HepG2 (cell line): Measurements from ENCODE around the gene MED25. TPM values are rescaled to one million over a fixed set of nuclear protein-coding genes. Genes with fewer than 3 reads are reported as not detected.

Experiments
- ATAC-seq: fragments of 200-7000 bp; cut with Tn5 transposase; 3 replicates; pipeline ENCODE4 v1.9.1; 2020; ENCODE audit warnings: mild to moderate bottlenecking, moderate library complexity
- BruUV-seq: library from RNA; stranded (reverse); fragments of 400-500 nt; replicated peaks from 2 replicates; lab custom pipeline; 2021; lab: Mats Ljungman, UMichigan
- CTCF ChIA-PET: fragments of 300-600 bp; formaldehyde crosslinking; extraction: SDS; loops from one replicate; lab custom pipeline; 2021; ENCODE audit warnings: low total read pairs, inconsistent platforms, low intra/inter-chr PET ratio; lab: Yijun Ruan, JAX
- POLR2A ChIA-PET: fragments of 350-600 bp; sonication (Branson Sonifier 250); formaldehyde crosslinking; loops from one replicate; lab custom pipeline; 2020; ENCODE audit warnings: antibody characterized with exemption, inconsistent platforms; lab: Yijun Ruan, JAX
- DNase-seq: peaks from one replicate; pipeline ENCODE4 v3.0.0-alpha.2; 2015; ENCODE audit warnings: low spot score
- FAIRE-seq: peaks from 3 replicates; lab custom pipeline; 2011; peaks lifted over from hg19 to GRCh38; lab: Jason Lieb, UNC
- H2AFZ ChIP-seq: one replicate; pipeline ENCODE4 v1.6.1; 2011; ENCODE audit warnings: low read length, inconsistent platforms
- H3K27ac ChIP-seq: fragments of 300-600 bp; 3 replicates; pipeline ENCODE4 v1.8.0; 2011; ENCODE audit warnings: mixed run types, mild to moderate bottlenecking, mixed read lengths, low read length, inconsistent platforms; ENCODE audit not compliant: insufficient read depth; ENCODE audit errors: extremely low read length
- H3K27me3 ChIP-seq, 2 experiments: fragments of 200-600 bp in 1 of 2; 2 replicates in 1 of 2; 3 replicates in 1 of 2; pipeline versions ENCODE4 v1.6.0 to v1.8.0; 2011; ENCODE audit warnings: low read length in 2 of 2, mild to moderate bottlenecking in 2 of 2, moderate library complexity in 2 of 2, inconsistent platforms in 1 of 2; ENCODE audit not compliant: insufficient read depth in 2 of 2, control insufficient read depth in 1 of 2
- H3K36me3 ChIP-seq, 2 experiments: fragments of 200-600 bp in 1 of 2; replicated peaks in 1 of 2; 2 replicates in 1 of 2; 3 replicates in 1 of 2; pipeline versions ENCODE4 v1.5.1 to v1.8.0; 2011; ENCODE audit warnings: low read length in 2 of 2, inconsistent platforms in 1 of 2; ENCODE audit not compliant: insufficient read depth in 2 of 2, control insufficient read depth in 1 of 2
- H3K4me1 ChIP-seq: 2 replicates; pipeline ENCODE4 v1.5.1; 2012; ENCODE audit warnings: low read length, inconsistent platforms; ENCODE audit not compliant: insufficient read depth
- H3K4me2 ChIP-seq: 2 replicates; pipeline ENCODE4 v1.6.0; 2011; ENCODE audit warnings: low read depth, low read length, inconsistent platforms
- H3K4me3 ChIP-seq, 3 experiments: fragments of 200-600 bp in 1 of 3; sonication (generic), shearing (Covaris generic) in 1 of 3; replicated peaks in 1 of 3; 2 replicates each; pipeline ENCODE4 v1.5.1; 2011 to 2016; ENCODE audit warnings: low read length in 3 of 3, inconsistent platforms in 2 of 3, low read depth in 2 of 3, mild to moderate bottlenecking in 2 of 3, control low read depth in 1 of 3, mixed read lengths in 1 of 3; ENCODE audit not compliant: insufficient read depth in 1 of 3
- H3K79me2 ChIP-seq: one replicate; pipeline ENCODE4 v1.6.1; 2011; ENCODE audit warnings: low read length, inconsistent platforms; ENCODE audit not compliant: insufficient read depth
- H3K9ac ChIP-seq: 2 replicates; pipeline ENCODE4 v1.6.0; 2011; ENCODE audit warnings: mild to moderate bottlenecking, low read depth, low read length, inconsistent platforms; ENCODE audit not compliant: insufficient read depth
- H3K9me3 ChIP-seq: 2 replicates; pipeline ENCODE4 v1.5.1; 2012; ENCODE audit warnings: mild to moderate bottlenecking, low read length
- H4K20me1 ChIP-seq: 2 replicates; pipeline ENCODE4 v1.6.0; 2011; ENCODE audit warnings: inconsistent platforms, mild to moderate bottlenecking, low read length, moderate library complexity; ENCODE audit not compliant: insufficient read depth
- AGO2 ChIP-seq: fragments of 200-400 bp; formaldehyde crosslinking; optimal IDR thresholded peaks from 2 replicates; pipeline ENCODE3; 2017; ENCODE audit warnings: mild to moderate bottlenecking, low read depth, low read length, moderate library complexity
- CCDC6 ChIP-seq: sonication (generic); formaldehyde crosslinking; IDR thresholded peaks from 2 replicates; pipeline ENCODE4 v1.8.1; 2022; ENCODE audit warnings: mild to moderate bottlenecking, missing genetic modification reagents, moderate library complexity
- RXRB ChIP-seq: IDR thresholded peaks from 2 replicates; pipeline ENCODE4 v1.6.1; 2016; ENCODE audit warnings: borderline replicate concordance, missing genetic modification reagents, missing compliant biosample characterization
- ZBTB7A ChIP-seq: sonication (generic); formaldehyde crosslinking; IDR thresholded peaks from 2 replicates; pipeline ENCODE4 v1.8.0; 2022; ENCODE audit warnings: mild to moderate bottlenecking, missing genetic modification reagents
- ZNF468 ChIP-seq: sonication (generic); formaldehyde crosslinking; IDR thresholded peaks from 2 replicates; pipeline ENCODE4 v1.8.0; 2022; ENCODE audit warnings: mild to moderate bottlenecking, moderate library complexity, missing genetic modification reagents
- ZNF678 ChIP-seq: sonication (generic); formaldehyde crosslinking; IDR thresholded peaks from 2 replicates; pipeline ENCODE4 v1.4.0; 2020; ENCODE audit warnings: mild to moderate bottlenecking, missing genetic modification reagents
- WGBS: methylation state at CpG from one replicate; pipeline ENCODE4 v1.1.6; 2017; ENCODE audit warnings: low lambda C conversion rate; 5-methylcytosine and 5-hydroxymethylcytosine counted together
- in situ Hi-C: cut with HindIII; loops from 2 replicates; pipeline ENCODE4 v1.10.0; 2017; ENCODE audit warnings: low pct_unique_long_range_greater_than_20kb; ENCODE audit not compliant: extremely low pct_ligation_motif_present
- intact Hi-C: fragments of 100-400 bp; cut with micrococcal nuclease; formaldehyde crosslinking; loops from one replicate; pipeline ENCODE4 v1.10.0; 2022; ENCODE audit not compliant: unreplicated experiment
- polyA plus RNA-seq, 8 experiments: library from polyadenylated mRNA; depleted of rRNA in 3 of 8; stranded (reverse) in 7 of 8; unstranded in 1 of 8; fragments of >200 nt; fragmentation: Illumina TruSeq in 4 of 8; extraction: Trizol in 4 of 8; gene quantifications; 2 replicates each; pipeline versions ENCODE4 v1.2.1 to v1.2.3, GENCODE V29; 2011 to 2016; ENCODE audit warnings: low read depth in 4 of 8, missing spikeins in 1 of 8, mixed read lengths in 1 of 8; ENCODE audit not compliant: insufficient read depth in 1 of 8
- total RNA-seq, 5 experiments: library from RNA; depleted of rRNA; stranded (reverse); fragments of >200 nt; fragmentation: Illumina TruSeq; extraction: Trizol; gene quantifications; 2 replicates each; pipeline ENCODE4 v1.2.3, GENCODE V29; 2016; ENCODE audit warnings: low read depth in 1 of 5

MED25 gene
- total and polyA plus RNA-seq, 2 of the 13 experiments (the other 11 are each of a cell fraction or from before 2014, with no cell fraction given): 11.1 to 15.1 TPM

DNA sequence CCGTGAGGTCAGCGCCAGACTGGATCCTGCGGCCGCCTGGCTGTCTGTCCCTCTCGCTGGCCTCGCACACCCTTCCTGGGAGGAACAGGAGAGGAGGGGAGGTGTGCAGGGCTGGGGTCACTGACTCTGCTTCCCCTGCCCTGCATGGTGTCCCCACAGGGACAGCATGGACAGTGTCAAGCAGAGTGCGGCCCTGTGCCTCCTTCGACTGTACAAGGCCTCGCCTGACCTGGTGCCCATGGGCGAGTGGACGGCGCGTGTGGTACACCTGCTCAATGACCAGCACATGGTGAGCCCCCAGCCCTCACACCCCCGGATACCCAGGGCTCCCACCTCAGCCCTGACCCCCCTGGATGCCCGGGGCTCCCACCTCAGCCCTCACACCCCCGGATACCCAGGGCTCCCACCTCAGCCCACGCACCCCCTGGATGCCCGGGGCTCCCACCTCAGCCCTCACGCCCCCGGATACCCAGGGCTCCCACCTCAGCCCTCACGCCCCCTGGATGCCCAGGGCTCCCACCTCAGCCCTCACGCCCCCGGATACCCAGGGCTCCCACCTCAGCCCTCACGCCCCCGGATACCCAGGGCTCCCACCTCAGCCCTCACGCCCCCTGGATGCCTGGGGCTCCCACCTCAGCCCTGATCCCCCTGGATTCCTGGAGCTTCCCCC, 26.2 kb upstream of the MED25 start:
- BruUV-seq: no TSS peak
- no peaks in the 10 kb centered on the region for H3K79me2 ChIP-seq
- no peaks in the 10 kb centered on the region for H3K9me3 ChIP-seq
- peaks cover 21 to 52% of the 10 kb centered on the region in 2 experiments; a peak in 4 of 5 replicates for H3K36me3 ChIP-seq
- no peak overlapping the region for H3K27ac ChIP-seq
- intact Hi-C loops: no loop called here
- no peak for ATAC-seq
- no peak for TF ChIP-seq ZNF678 (CRISPR knock-in tag)
- TF ChIP-seq, all 625 proteins: peak for 0
- Histone ChIP-seq H3K4me1 (no peaks in the 10 kb centered on the region), H3K4me2 (no peak overlapping the region), H4K20me1 (no peaks in the 10 kb centered on the region), H2AFZ (no peak overlapping the region), H3K4me3 (no peak overlapping the region), H3K9ac (no peak overlapping the region), H3K27me3 (no peaks in the 10 kb centered on the region)
- WGBS: 95% methylated on average over 8 of the region's 26 CpGs
- in situ Hi-C loops: no loop called here
- CTCF ChIA-PET: no interaction called here
- FAIRE-seq (no peak), DNase-seq (no peak)
- POLR2A ChIA-PET: no interaction called here

DNA sequence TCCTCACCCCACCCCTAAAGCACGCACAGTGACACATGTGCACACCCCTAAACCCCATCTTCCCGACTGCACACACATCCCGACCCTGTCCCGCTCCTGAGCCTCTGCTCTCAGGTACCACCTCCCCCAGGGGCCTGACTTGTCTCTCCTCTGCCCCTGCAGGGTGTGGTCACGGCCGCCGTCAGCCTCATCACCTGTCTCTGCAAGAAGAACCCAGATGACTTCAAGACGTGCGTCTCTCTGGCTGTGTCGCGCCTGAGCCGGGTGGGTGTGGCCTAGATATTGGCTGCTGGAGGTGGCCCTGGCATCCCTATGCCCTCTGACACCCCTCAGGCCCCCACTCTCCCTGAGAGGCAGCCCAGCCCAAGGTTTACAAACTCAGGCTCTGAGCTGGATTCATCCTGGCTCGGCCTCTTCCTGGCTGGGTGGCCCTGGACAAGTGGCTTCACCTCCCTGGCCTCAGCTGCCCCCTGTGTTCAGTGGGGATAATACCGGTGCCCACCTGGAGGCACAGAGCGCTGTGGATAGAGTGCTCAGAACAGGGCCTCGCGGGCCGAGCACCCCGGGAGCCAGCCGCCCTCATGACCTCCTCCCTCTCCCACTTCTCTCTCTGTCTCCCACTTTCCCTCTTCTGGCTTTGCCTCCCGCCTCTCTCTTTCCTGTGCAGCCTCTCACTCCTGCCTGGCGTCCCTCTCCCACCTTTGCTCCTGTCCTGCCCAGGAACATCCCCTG, 25.1 kb upstream of the MED25 start:
- POLR2A ChIA-PET: no interaction called here
- intact Hi-C loops: no loop called here

More for the DNA sequence above, 25.1 kb upstream of the MED25 start:
- no peaks in the 10 kb centered on the region for H3K79me2 ChIP-seq
- H2AFZ ChIP-seq: no peak overlapping the region
- ATAC-seq: no peak; the same call in 2 of the 3 replicates
- H3K4me1 ChIP-seq: no peaks in the 10 kb centered on the region
- BruUV-seq: no TSS peak
- in situ Hi-C loops: no loop called here
- H3K27ac ChIP-seq: no peak overlapping the region
- H3K4me2 ChIP-seq: no peak overlapping the region
- no peak for DNase-seq
- TF ChIP-seq AGO2 (peak; percentile 26), ZBTB7A (CRISPR knock-in tag) (no peak), RXRB (no peak), CCDC6 (CRISPR knock-in tag) (no peak), ZNF468 (CRISPR knock-in tag) (no peak)
- 97% methylated on average over 20 of the region's 22 CpGs for WGBS
- H3K9ac ChIP-seq: no peak overlapping the region
- H3K4me3 ChIP-seq: no peak overlapping the region
- H3K27me3 ChIP-seq: no peaks in the 10 kb centered on the region
- no peaks in the 10 kb centered on the region for H3K9me3 ChIP-seq
- no peaks in the 10 kb centered on the region for H4K20me1 ChIP-seq
- H3K36me3 ChIP-seq: peaks cover 20 to 55% of the 10 kb centered on the region in 2 experiments; a peak in 4 of 5 replicates
- no peak for FAIRE-seq
- CTCF ChIA-PET: no interaction called here
